C4-2B (cell line): ENCODE measurements around the gene KCNJ3.

ENCODE experiments used
- H3K27ac ChIP-seq: fragments of 450-650 bp; 2 replicates; pipeline ENCODE4 v1.5.1; 2017
- ZFX ChIP-seq: fragments of 450-650 bp; IDR thresholded peaks from 2 replicates; pipeline ENCODE4 v1.6.1; 2017
- TF ChIP-seq, protein P1 (sequence below): fragments of 450-650 bp; conservative IDR thresholded peaks from 2 replicates; pipeline ENCODE4 v1.5.1; 2017; ENCODE audit warnings: mild to moderate bottlenecking

Gene KCNJ3, protein sequence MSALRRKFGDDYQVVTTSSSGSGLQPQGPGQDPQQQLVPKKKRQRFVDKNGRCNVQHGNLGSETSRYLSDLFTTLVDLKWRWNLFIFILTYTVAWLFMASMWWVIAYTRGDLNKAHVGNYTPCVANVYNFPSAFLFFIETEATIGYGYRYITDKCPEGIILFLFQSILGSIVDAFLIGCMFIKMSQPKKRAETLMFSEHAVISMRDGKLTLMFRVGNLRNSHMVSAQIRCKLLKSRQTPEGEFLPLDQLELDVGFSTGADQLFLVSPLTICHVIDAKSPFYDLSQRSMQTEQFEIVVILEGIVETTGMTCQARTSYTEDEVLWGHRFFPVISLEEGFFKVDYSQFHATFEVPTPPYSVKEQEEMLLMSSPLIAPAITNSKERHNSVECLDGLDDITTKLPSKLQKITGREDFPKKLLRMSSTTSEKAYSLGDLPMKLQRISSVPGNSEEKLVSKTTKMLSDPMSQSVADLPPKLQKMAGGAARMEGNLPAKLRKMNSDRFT

DNA sequence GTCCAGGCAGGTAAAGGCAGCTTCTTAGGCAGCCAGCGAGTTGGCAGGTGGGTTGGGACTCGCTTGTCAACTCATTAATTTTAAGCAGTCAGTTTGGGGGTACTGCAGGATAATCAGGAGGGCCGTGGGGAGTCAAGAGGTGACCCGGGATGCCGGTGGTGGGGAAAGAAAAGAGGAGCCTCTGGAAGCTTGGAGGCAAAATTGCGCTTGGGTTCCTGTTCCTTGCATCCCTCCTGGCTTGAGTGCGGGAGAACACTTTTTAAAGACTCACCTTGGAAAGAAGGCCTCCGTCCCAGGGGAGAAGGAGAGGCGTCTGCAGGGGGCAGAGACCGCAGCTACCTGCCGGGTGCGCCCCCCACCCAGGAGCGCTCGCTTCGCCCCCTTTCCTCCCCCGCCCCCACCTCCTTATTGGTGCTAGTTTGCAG lies at the start of gene KCNJ3:
Gene KCNJ3 (plus strand): TSS at position 400 of the 425 bp plus-strand sequence. CDS start 81 bp downstream, outside the sequence.
- TF ChIP-seq, protein P1, sequence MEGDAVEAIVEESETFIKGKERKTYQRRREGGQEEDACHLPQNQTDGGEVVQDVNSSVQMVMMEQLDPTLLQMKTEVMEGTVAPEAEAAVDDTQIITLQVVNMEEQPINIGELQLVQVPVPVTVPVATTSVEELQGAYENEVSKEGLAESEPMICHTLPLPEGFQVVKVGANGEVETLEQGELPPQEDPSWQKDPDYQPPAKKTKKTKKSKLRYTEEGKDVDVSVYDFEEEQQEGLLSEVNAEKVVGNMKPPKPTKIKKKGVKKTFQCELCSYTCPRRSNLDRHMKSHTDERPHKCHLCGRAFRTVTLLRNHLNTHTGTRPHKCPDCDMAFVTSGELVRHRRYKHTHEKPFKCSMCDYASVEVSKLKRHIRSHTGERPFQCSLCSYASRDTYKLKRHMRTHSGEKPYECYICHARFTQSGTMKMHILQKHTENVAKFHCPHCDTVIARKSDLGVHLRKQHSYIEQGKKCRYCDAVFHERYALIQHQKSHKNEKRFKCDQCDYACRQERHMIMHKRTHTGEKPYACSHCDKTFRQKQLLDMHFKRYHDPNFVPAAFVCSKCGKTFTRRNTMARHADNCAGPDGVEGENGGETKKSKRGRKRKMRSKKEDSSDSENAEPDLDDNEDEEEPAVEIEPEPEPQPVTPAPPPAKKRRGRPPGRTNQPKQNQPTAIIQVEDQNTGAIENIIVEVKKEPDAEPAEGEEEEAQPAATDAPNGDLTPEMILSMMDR: no peak
- TF ChIP-seq ZFX: no peak
- H3K27ac ChIP-seq: no peak within 1 kb of the TSS

DNA sequence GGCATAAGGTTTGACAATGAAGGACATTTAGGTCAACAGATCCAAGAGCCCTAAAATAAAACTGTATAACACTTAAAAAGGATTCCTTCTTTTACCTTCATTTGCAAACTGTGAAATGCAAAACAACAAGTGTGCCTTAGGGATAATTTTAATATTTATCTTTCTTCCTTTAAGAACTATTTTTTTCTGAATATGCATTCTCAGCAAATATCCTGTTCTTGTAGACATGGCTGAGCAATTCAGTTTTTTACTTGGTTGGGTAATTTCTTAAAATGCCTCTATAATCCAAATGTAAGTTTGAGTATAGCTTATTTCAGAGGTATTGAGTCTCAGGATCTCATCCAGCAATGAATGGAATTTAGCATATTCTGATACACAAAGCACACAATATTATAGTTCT lies 43.0 kb upstream of the KCNJ3 start:
- TF ChIP-seq ZFX: no peak
- TF ChIP-seq, protein P1: no peak
- H3K27ac ChIP-seq: no peak overlapping the region

DNA sequence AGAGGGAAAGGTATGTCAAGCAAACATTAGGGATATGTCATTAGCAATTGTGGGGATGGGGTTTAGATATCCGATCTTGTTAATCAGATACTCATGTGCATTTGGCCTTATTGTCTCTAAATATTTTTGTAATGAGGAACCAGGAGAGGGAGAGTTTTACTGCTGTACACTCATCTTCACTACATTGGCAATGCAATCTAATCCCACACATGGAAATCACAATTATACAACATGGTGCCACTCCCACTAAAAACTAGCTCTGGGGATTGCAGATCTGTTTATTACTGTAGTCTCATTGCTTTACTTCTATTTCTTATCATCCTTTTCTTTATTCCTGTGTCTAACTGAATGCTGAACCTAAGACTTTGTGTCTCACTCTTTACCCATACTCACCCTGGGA lies 39.6 kb upstream of the KCNJ3 start:
- no peak for TF ChIP-seq ZFX
- TF ChIP-seq, protein P1: no peak
- H3K27ac ChIP-seq: no peak overlapping the region

DNA sequence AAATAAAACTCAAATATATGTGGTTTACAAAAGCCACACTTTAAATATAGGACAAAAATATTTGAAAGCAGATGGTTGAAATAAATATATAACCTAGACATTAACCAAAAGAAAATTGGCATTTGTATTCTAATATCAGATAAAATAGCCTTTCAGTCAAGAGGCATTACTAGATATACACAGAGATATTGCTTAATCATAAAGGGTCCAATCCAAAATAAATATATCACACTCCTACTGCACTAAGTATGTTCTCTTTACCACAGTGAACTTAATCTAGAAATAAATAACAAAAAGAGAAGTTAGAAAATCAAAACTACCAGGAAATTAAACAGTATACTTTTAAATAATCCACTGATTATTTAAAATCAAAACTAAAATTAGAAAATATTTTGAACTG lies 34.2 kb upstream of the KCNJ3 start:
- H3K27ac ChIP-seq: no peak overlapping the region
- no peak for TF ChIP-seq ZFX
- TF ChIP-seq, protein P1: no peak

DNA sequence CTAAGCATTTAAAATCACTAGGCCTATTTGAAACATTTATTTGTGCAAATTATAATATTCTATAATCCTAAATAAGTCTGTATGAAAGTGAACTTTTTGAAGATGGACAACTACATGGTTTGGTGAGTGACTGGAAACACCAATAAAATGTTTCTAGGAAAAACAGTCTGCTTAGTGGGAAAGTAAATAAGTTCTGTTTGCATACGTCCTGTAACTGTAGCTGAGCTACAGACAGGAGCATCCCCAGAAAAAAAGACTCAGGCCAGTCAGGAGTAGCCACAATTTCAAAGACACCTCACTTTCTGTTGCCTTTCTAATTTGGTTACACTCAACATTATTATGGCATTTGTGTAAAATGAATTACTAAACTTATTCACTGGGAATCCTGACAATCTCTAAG lies 28.4 kb upstream of the KCNJ3 start:
- TF ChIP-seq, protein P1: no peak
- TF ChIP-seq ZFX: no peak
- H3K27ac ChIP-seq: no peak overlapping the region

DNA sequence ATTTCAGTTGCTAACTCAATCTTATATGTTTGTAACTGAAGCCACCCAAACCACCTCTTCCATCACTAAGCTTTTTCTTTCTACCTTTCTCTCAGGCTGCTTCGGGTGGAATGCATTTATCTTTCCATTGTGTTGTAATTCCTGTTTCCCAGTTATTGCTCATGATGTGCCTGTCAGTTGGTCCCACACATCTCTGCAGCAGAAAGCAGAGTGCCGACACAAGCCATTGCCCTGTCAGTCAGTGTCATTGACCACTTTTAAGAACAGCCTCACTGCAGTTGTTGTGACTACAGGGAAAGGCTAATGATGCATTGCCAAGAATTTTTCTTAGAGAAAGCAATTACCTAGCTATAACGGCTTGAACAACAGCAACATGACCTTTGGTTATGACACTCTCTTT lies 24.8 kb upstream of the KCNJ3 start:
- no peak overlapping the region for H3K27ac ChIP-seq
- TF ChIP-seq, protein P1: no peak
- TF ChIP-seq ZFX: no peak

DNA sequence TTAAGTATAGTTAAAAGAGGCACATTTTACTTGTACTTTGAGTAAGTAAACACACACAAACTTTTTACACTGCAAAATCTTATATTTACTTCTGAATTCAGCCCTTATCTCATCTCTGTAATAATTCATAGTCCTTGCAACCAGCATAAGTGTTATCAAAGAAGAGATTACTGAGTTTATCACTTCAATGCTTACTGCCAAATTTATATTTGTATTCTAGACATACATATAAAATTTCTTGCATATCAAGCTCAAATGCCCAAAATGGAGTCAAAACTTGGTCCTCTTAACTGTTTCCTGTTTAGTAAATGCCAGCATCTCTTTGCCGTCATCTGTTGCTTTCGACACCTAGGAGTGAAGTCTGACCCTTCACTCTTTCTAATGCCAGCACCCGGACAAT lies 21.1 kb upstream of the KCNJ3 start:
- no peak overlapping the region for H3K27ac ChIP-seq
- TF ChIP-seq, protein P1: no peak
- no peak for TF ChIP-seq ZFX
